Common myeloid progenitor, CD34-positive (primary cell): ENCODE data around the gene TMEM130.

Source experiments
- CTCF ChIA-PET: fragments of 350-600 bp; sonication (Branson Sonifier 250); formaldehyde crosslinking; loops from one replicate; lab custom pipeline; 2021; ENCODE audit warnings: antibody characterized with exemption; lab: Charles Lee
- POLR2A ChIA-PET: fragments of 350-600 bp; sonication (Branson Sonifier 250); formaldehyde crosslinking; loops from one replicate; lab custom pipeline; 2021; ENCODE audit warnings: antibody characterized with exemption; lab: Charles Lee
- DNase-seq, 3 donors: peaks; one replicate each; pipeline versions ENCODE4 v3.0.0 to v3.0.0-alpha.2; 2013
- H3K27ac ChIP-seq, 2 experiments: 1 replicate in 1 of 2; 2 replicates in 1 of 2; pipeline ENCODE4 v1.7.0; 2013; ENCODE audit warnings: inconsistent platforms in 2 of 2, low read length in 2 of 2, mild to moderate bottlenecking in 2 of 2, low read depth in 1 of 2, moderate library complexity in 1 of 2; ENCODE audit not compliant: severe bottlenecking in 2 of 2, insufficient read depth in 1 of 2, poor library complexity in 1 of 2
- H3K27me3 ChIP-seq, 5 experiments: replicated peaks in 2 of 5; 1 replicate in 3 of 5; 2 replicates in 2 of 5; pipeline versions ENCODE4 v1.6.1 to v1.7.0; 2013; ENCODE audit warnings: low read length in 4 of 5, mild to moderate bottlenecking in 2 of 5, moderate library complexity in 2 of 5, inconsistent platforms in 1 of 5; ENCODE audit not compliant: insufficient read depth in 5 of 5, control insufficient read depth in 4 of 5
- H3K36me3 ChIP-seq, 4 experiments: 1 replicate in 2 of 4; 2 replicates in 2 of 4; pipeline versions ENCODE4 v1.6.1 to v1.7.0; 2013; ENCODE audit warnings: low read length in 3 of 4, control low read depth in 1 of 4, mild to moderate bottlenecking in 1 of 4; ENCODE audit not compliant: control insufficient read depth in 4 of 4, insufficient read depth in 4 of 4
- H3K4me1 ChIP-seq, 4 experiments: 1 replicate in 3 of 4; 2 replicates in 1 of 4; pipeline versions ENCODE4 v1.6.1 to v1.7.1; 2013; ENCODE audit warnings: low read length in 3 of 4, mild to moderate bottlenecking in 3 of 4, control low read depth in 1 of 4, inconsistent platforms in 1 of 4, moderate library complexity in 1 of 4; ENCODE audit not compliant: control insufficient read depth in 4 of 4, insufficient read depth in 4 of 4; ENCODE audit errors: control extremely low read depth in 1 of 4
- H3K4me3 ChIP-seq, 7 experiments: 1 replicate in 4 of 7; 2 replicates in 3 of 7; pipeline versions ENCODE4 v1.5.1 to v1.7.0; 2013; ENCODE audit warnings: mild to moderate bottlenecking in 7 of 7, low read length in 6 of 7, moderate library complexity in 6 of 7, inconsistent platforms in 2 of 7, low read depth in 2 of 7, control low read depth in 1 of 7; ENCODE audit not compliant: insufficient read depth in 4 of 7, control insufficient read depth in 1 of 7; ENCODE audit errors: extremely low read depth in 1 of 7
- H3K9me3 ChIP-seq, 5 experiments: 1 replicate in 4 of 5; 2 replicates in 1 of 5; pipeline versions ENCODE4 v1.6.1 to v1.7.1; 2013; ENCODE audit warnings: low read length in 4 of 5, mild to moderate bottlenecking in 2 of 5, inconsistent platforms in 1 of 5, low read depth in 1 of 5, moderate library complexity in 1 of 5; ENCODE audit not compliant: control insufficient read depth in 4 of 5, insufficient read depth in 2 of 5; ENCODE audit errors: control extremely low read depth in 1 of 5
- WGBS: methylation state at CpG from one replicate; pipeline ENCODE4 v1.1.5; 2013; ENCODE audit not compliant: insufficient coverage; 5-methylcytosine and 5-hydroxymethylcytosine counted together

The TMEM130 gene

DNA sequence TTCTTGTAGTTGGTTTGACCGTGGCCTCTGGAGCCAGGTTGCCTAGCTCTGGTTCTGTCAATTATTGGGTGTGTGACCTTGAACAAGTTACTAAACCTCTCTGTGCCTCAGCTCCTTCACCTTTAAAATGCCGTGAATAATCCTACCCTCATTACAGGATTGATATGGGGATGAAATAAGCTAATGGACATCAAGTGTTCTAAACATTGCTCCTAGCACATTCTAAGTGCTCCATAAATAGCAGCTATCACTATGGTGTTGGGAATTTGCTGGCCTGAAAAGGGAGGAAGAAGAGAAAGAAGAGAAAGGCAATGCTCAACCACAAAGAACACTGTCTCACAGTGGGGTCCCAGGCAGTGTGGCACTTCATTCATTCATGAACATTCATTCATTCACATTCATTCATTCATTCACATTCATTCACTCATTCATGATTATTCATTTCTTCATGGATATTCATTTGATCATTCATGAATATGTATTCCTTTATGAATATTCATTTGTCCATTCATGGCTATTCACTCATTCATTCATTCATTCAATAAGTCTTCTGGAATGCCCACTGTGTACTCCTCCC is 38.8 kb downstream of the TMEM130 start:
- ChIA-PET POLR2A (no interaction called here), CTCF (interaction anchor here (0.7 to 2.9 kb wide), 12 partner anchors 9 to 562 kb away, joined by 3 to 22 read pairs (median 4); no protein-coding TSS in a partner anchor)
- Histone ChIP-seq H3K27me3 (peaks cover 0 to 13% (median 5%) of the 10 kb centered on the region in 5 experiments), H3K27ac (no peak overlapping the region), H3K4me1 (no peaks in the 10 kb centered on the region), H3K4me3 (no peak overlapping the region), H3K36me3 (no peaks in the 10 kb centered on the region), H3K9me3 (no peaks in the 10 kb centered on the region)
- no peak for DNase-seq
- WGBS: 75% methylated on average over 1 of the region's 2 CpGs

GRCh38 chr7:98828368-98828767 is 41.4 kb downstream of the TMEM130 start:
- CTCF ChIA-PET: interaction anchor here (0.6 to 1.5 kb wide), 3 partner anchors 9 to 464 kb away, joined by 3 to 4 read pairs (median 3); no protein-coding TSS in a partner anchor

GRCh38 chr7:98827258-98827657 is 42.6 kb downstream of the TMEM130 start:
- ChIA-PET POLR2A (no interaction called here), CTCF (interaction anchor here (1.5 kb wide), 1 partner anchor 10 kb away, joined by 4 read pairs; no protein-coding TSS in a partner anchor)
- Histone ChIP-seq H3K4me3 (no peak overlapping the region), H3K27me3 (peaks cover 0 to 15% (median 4%) of the 10 kb centered on the region in 5 experiments), H3K9me3 (no peaks in the 10 kb centered on the region), H3K4me1 (no peaks in the 10 kb centered on the region), H3K27ac (no peak overlapping the region), H3K36me3 (no peaks in the 10 kb centered on the region)
- no peak for DNase-seq
- 63% methylated on average over 3 of the region's 3 CpGs for WGBS

More at GRCh38 chr7:98828368-98828767, 41.4 kb downstream of the TMEM130 start:
- Histone ChIP-seq H3K4me1 (no peaks in the 10 kb centered on the region), H3K36me3 (no peaks in the 10 kb centered on the region), H3K27me3 (peaks cover 0 to 15% (median 4%) of the 10 kb centered on the region in 5 experiments), H3K27ac (no peak overlapping the region), H3K9me3 (no peaks in the 10 kb centered on the region), H3K4me3 (no peak overlapping the region)
- 97% methylated on average over 8 of the region's 8 CpGs for WGBS
- no peak for DNase-seq
- POLR2A ChIA-PET: no interaction called here

- H3K27me3 ChIP-seq: peaks cover 0 to 15% (median 4%) of the 10 kb centered on the region in 5 experiments
- no peaks in the 10 kb centered on the region for H3K9me3 ChIP-seq
- ChIA-PET POLR2A (no interaction called here), CTCF (interaction anchor here (1.5 kb wide), 1 partner anchor 10 kb away, joined by 4 read pairs; no protein-coding TSS in a partner anchor)
- H3K4me1 ChIP-seq: no peaks in the 10 kb centered on the region
- 42% methylated on average over 13 of the region's 13 CpGs for WGBS
- no peak overlapping the region for H3K27ac ChIP-seq
- DNase-seq: no peak
- no peak overlapping the region for H3K4me3 ChIP-seq
- H3K36me3 ChIP-seq: no peaks in the 10 kb centered on the region
Observed at GRCh38 chr7:98826811-98827231, 43.0 kb downstream of the TMEM130 start.

DNA sequence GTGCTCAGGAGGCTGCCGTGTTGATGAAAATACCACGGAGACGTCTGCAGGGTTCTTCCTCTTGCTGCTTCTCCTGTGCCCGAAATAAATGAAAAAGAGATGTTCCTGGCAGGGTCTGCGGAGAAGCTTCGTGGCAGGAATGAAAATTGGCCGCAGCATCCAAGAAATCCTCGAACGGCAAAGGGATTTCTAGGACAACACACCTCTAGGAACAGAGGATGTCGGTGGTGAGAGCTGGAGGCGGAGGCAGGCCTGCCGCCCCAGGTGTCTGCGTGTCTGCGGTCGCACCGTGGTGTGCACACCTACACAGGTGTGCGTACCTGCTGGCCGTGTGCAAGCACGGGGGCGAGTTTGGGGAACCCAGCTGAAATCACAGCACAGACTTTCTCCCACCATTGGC is 43.4 kb downstream of the TMEM130 start:
- Histone ChIP-seq H3K4me1 (no peaks in the 10 kb centered on the region), H3K36me3 (no peaks in the 10 kb centered on the region), H3K9me3 (no peaks in the 10 kb centered on the region), H3K4me3 (no peak overlapping the region), H3K27me3 (peaks cover 0 to 15% (median 4%) of the 10 kb centered on the region in 5 experiments), H3K27ac (no peak overlapping the region)
- ChIA-PET CTCF (interaction anchor here (1.5 kb wide), 1 partner anchor 10 kb away, joined by 4 read pairs; no protein-coding TSS in a partner anchor), POLR2A (no interaction called here)
- DNase-seq: no peak
- WGBS: 66% methylated on average over 16 of the region's 20 CpGs

DNA sequence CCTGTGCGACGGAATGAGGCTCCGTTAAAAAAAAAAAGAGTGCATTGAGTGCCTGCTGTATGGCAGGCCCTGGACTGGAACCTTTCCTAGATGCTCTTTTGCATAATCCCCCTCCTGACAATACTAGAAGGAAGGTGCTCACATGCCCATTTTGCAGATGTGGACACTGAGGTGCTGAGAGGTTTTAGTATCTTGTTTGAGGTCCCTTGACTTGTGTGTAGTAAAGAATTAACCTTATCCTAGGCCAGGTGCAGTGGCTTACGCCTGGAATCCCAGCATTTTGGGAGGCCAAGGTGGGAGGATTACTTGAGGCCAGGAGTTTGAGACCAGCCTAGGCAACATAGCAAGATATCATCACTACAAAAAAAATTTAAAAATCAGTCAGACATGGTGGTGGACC is 46.6 kb downstream of the TMEM130 start:
- Histone ChIP-seq H3K36me3 (no peaks in the 10 kb centered on the region), H3K27me3 (peaks cover 0 to 15% (median 2%) of the 10 kb centered on the region in 5 experiments), H3K27ac (no peak overlapping the region), H3K9me3 (no peaks in the 10 kb centered on the region), H3K4me1 (no peaks in the 10 kb centered on the region), H3K4me3 (no peak overlapping the region)
- POLR2A ChIA-PET: no interaction called here
- CTCF ChIA-PET: interaction anchor here (2.1 kb wide), 1 partner anchor 12 kb away, joined by 6 read pairs; no protein-coding TSS in a partner anchor
- 100% methylated on average over 4 of the region's 4 CpGs for WGBS
- DNase-seq: no peak

- CTCF ChIA-PET: interaction anchor here (0.9 to 1.8 kb wide), 2 partner anchors 10 to 75 kb away, joined by 3 to 5 read pairs; no protein-coding TSS in a partner anchor
- no CpG with 5 or more reads among the region's 1 CpG for WGBS
- POLR2A ChIA-PET: no interaction called here
Observed at GRCh38 chr7:98821348-98821747, 48.5 kb downstream of the TMEM130 start.

More at GRCh38 chr7:98821348-98821747, 48.5 kb downstream of the TMEM130 start:
- no peak for DNase-seq
- H3K4me3 ChIP-seq: no peak overlapping the region
- no peaks in the 10 kb centered on the region for H3K9me3 ChIP-seq
- H3K27me3 ChIP-seq: peaks cover 0 to 5% (median 2%) of the 10 kb centered on the region in 5 experiments
- no peak overlapping the region for H3K27ac ChIP-seq
- no peaks in the 10 kb centered on the region for H3K4me1 ChIP-seq
- H3K36me3 ChIP-seq: no peaks in the 10 kb centered on the region
